Skeletal muscle tissue (tissue), 4 donors: ENCODE measurements around the gene NDUFS8. TPM values are rescaled to one million over a fixed set of nuclear protein-coding genes. Genes with fewer than 3 reads are reported as not detected.

Source experiments
- H3K27ac ChIP-seq: one replicate; pipeline ENCODE4 v1.7.0; 2013; ENCODE audit warnings: mild to moderate bottlenecking, low read depth, low read length, inconsistent platforms
- H3K27me3 ChIP-seq, 3 donors: one replicate each; pipeline ENCODE4 v1.7.0; 2013; ENCODE audit warnings: low read length in 3 of 3; ENCODE audit not compliant: control insufficient read depth in 3 of 3, insufficient read depth in 3 of 3
- H3K36me3 ChIP-seq, 3 donors: one replicate each; pipeline ENCODE4 v1.7.0; 2013; ENCODE audit warnings: low read length in 3 of 3; ENCODE audit not compliant: control insufficient read depth in 3 of 3, insufficient read depth in 3 of 3
- H3K4me1 ChIP-seq, 3 donors: one replicate each; pipeline ENCODE4 v1.7.0; 2013; ENCODE audit warnings: low read length in 3 of 3, mild to moderate bottlenecking in 3 of 3; ENCODE audit not compliant: control insufficient read depth in 3 of 3, insufficient read depth in 3 of 3
- H3K4me3 ChIP-seq, 3 donors: one replicate each; pipeline ENCODE4 v1.7.0; 2013; ENCODE audit warnings: low read length in 3 of 3
- H3K9ac ChIP-seq, 3 donors: one replicate each; pipeline ENCODE4 v1.7.0; 2013; ENCODE audit warnings: low read length in 3 of 3, mild to moderate bottlenecking in 3 of 3, moderate library complexity in 2 of 3, low read depth in 1 of 3
- H3K9me3 ChIP-seq, 3 donors: one replicate each; pipeline ENCODE4 v1.7.0; 2013; ENCODE audit warnings: low read length in 3 of 3; ENCODE audit not compliant: control insufficient read depth in 3 of 3
- total RNA-seq: library from RNA; depleted of rRNA; stranded (reverse); fragments of >200 nt; gene quantifications from one replicate; pipeline ENCODE4 v1.2.3, GENCODE V29; 2014
- donor health status: Osteomylitis.

Gene NDUFS8
- total RNA-seq, 1 donor from 2014 or later, result 64.7 TPM

DNA sequence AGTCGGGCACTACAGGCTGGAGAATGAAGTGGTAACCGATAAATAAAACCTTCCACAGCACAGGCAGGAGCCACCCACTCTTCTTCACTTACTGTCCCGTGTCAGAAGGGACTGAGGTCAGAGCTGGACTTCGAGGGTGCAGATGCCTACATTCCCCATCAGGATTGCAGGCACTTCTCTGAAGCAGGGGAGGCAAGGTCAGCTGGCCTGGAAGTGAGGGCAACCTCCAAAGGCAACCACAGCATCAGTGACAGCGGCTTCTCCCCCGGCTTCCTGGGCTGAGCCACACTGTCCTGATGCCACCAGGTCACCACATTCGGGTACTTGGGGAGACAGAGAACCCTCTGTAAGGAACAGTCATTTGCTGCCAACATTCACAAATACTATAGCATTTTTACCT, 31.0 kb downstream of the NDUFS8 start:
- Histone ChIP-seq H3K36me3 (peaks cover 27 to 33% (median 31%) of the 10 kb centered on the region in 3 donors), H3K9me3 (no peaks in the 10 kb centered on the region), H3K27me3 (no peaks in the 10 kb centered on the region), H3K27ac (no peak overlapping the region), H3K9ac (no peak overlapping the region), H3K4me3 (no peak overlapping the region), H3K4me1 (no peaks in the 10 kb centered on the region)

DNA sequence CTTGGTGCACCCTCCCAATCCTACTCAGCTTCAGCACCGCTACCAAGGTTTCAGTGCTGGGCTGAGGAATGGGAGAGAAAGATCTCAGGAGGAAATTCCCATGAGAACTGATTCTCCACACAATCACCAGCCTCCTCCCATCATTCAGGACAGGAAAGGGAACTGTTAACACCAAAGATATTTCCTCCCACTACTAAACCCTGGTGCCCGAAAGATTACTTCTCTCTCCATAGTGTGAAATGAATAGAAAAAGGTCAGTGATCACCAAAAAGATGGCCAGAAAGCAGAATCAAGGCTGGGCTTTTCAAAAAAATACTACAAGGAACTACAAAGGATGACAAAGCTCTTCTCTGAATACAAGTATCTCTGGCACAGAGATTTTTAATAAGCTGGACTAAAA, 34.4 kb downstream of the NDUFS8 start:
- Histone ChIP-seq H3K9ac (no peak overlapping the region), H3K4me3 (no peak overlapping the region), H3K27me3 (no peaks in the 10 kb centered on the region), H3K9me3 (no peaks in the 10 kb centered on the region), H3K36me3 (peaks cover 47 to 56% (median 52%) of the 10 kb centered on the region in 3 donors), H3K27ac (no peak overlapping the region), H3K4me1 (no peaks in the 10 kb centered on the region)

DNA sequence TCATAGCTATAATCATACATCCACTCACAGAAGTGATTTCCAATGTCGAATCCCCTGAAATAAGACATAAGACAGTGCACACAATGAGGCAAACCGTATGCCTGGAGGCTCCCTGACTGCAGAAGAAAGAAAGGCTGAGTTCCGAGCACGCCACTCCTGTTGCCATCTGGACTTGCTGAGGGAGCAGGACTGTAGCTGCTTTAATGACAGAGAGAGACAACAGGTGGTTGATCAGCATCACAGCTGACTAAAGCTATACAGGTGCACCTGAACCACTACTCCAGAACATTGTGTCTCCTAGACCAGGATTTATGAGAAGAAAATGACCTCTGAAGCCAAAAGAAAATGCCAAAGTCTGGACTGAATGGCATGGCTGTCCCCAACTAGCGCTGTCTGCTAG, 35.4 kb downstream of the NDUFS8 start:
- H3K4me1 ChIP-seq, result no peaks in the 10 kb centered on the region

DNA sequence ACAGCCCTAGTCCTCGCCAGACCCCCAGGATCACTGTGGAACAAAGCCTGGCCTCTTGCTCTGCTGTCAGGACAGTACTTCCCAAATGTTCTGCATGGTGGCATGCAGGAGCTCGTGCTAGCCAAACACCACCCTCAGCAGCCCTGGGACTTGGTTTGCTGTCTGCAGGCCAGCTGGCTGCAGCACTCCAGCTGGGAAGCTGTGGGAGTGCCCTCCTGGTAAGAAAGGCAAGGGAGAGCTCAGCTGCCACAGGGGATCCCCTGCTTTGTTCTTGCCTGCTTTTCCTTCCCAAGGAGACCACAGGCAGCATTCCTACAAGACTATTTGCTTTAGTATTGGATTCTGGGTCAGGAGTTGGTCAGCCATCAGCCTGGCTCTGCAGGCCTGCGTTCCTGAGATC, 36.3 kb downstream of the NDUFS8 start:
- Histone ChIP-seq H3K27ac (no peak overlapping the region), H3K9ac (no peak overlapping the region), H3K27me3 (no peaks in the 10 kb centered on the region), H3K4me3 (no peak overlapping the region), H3K4me1 (no peaks in the 10 kb centered on the region), H3K36me3 (peaks cover 52 to 60% (median 57%) of the 10 kb centered on the region in 3 donors), H3K9me3 (no peaks in the 10 kb centered on the region)

More for the DNA sequence above, 35.4 kb downstream of the NDUFS8 start:
- Histone ChIP-seq H3K4me3 (no peak overlapping the region), H3K27me3 (no peaks in the 10 kb centered on the region), H3K9ac (no peak overlapping the region), H3K9me3 (no peaks in the 10 kb centered on the region), H3K27ac (no peak overlapping the region), H3K36me3 (peaks cover 54 to 65% (median 56%) of the 10 kb centered on the region in 3 donors)

DNA sequence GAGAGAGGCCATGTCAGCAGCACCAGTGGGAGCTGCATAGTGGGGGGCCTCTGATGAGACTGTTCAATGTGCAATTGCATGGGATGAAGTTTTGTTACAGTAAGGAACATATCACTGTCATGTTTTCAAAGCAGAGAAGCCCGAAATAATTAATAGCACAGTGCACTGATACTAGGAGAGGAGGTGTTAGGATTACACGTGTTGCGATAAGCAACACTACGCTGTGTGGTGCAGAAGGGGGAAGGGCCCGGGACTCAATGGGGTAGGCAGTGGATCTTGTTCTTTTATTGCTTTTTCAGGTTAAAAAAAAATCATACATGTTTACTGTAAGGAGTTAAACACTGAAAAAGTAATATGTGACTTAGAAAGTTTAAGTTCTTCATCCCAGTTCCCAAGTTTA, 37.5 kb downstream of the NDUFS8 start:
- H3K36me3 ChIP-seq, result peaks cover 45 to 53% (median 47%) of the 10 kb centered on the region in 3 donors
- no peaks in the 10 kb centered on the region for H3K9me3 ChIP-seq
- no peak overlapping the region for H3K4me3 ChIP-seq
- no peak overlapping the region for H3K27ac ChIP-seq
- no peaks in the 10 kb centered on the region for H3K4me1 ChIP-seq
- H3K27me3 ChIP-seq, result no peaks in the 10 kb centered on the region
- H3K9ac ChIP-seq, result no peak overlapping the region

DNA sequence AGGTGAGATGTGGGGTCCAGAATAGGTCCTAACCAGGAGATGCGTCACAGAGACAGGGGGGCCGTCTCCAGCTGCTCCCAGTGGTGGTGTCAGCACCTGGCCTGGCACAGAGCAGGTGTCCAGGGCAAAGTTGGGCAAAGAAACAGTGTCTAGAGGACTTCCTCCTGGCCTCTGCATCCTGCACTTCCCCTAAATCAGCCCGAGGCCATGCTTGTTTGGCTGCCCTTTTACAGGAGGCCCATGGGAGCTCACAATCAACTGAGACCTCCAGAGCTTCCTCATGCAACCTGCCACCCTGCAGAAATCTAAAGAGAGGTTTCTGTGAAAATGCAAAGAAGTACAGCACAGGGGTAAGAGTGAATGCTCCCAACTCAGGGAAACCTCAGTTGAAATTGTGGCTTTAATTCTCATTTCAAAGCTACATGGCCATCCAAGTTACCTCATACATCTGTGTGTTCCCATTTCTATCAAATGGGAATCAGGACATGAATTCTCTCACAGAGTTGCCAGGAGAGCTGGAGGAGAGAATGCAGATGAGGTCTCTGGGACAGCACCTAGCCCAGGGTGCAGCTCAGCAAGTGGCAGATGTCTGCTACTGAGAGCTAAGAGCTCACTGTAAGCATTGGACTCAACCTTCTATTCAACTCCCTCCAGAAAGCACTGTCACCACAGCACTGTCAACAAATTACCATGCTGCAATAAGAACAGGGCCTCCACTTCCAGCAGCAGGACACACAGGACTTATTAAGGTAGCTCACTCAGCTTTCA, 41.0 kb downstream of the NDUFS8 start:
- no peaks in the 10 kb centered on the region for H3K9me3 ChIP-seq
- no peaks in the 10 kb centered on the region for H3K27me3 ChIP-seq
- no peaks in the 10 kb centered on the region for H3K4me1 ChIP-seq
- H3K4me3 ChIP-seq, result no peak overlapping the region
- H3K27ac ChIP-seq, result no peak overlapping the region
- peaks cover 39 to 45% (median 42%) of the 10 kb centered on the region in 3 donors for H3K36me3 ChIP-seq
- no peak overlapping the region for H3K9ac ChIP-seq

DNA sequence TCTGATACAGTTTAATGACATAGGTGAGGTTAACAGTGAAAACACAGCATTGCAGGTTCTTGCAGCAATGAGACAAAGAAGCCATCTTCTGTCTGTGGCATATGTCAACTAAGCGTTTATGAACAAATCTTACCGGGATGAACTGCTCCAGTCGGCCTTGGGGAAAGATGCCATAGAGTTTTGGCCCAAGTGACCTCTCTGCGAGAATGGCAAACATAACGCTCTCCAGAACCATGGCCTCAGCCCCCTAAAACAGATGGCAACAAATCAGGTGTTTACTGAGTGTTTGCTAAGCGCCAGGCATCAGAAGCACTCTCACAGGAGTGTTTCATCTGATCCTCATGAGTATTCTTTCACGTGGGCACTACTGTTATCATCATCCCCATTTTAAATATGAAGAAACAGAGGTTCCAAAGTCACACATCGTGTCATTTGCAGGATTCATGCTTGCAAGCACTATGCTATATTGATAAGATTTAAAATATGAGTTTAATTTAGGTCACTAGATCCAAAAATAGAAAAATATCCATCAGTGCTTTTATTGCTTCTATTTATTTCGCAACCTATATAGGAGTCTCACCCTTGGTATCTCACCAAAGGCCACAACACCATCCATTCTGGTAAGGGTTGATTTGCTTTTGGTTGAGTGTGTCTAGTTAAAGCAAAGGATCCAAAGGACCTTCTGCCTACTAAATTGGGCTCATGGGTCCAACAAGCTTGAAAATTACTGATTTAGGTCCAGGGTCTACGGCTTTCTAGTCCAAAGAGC, 44.3 kb downstream of the NDUFS8 start:
- no peaks in the 10 kb centered on the region for H3K4me1 ChIP-seq
- H3K36me3 ChIP-seq, result peaks cover 16 to 22% (median 20%) of the 10 kb centered on the region in 3 donors
- H3K9me3 ChIP-seq, result no peaks in the 10 kb centered on the region
- no peak overlapping the region for H3K27ac ChIP-seq
- H3K4me3 ChIP-seq, result no peak overlapping the region
- H3K27me3 ChIP-seq, result no peaks in the 10 kb centered on the region
- H3K9ac ChIP-seq, result no peak overlapping the region

DNA sequence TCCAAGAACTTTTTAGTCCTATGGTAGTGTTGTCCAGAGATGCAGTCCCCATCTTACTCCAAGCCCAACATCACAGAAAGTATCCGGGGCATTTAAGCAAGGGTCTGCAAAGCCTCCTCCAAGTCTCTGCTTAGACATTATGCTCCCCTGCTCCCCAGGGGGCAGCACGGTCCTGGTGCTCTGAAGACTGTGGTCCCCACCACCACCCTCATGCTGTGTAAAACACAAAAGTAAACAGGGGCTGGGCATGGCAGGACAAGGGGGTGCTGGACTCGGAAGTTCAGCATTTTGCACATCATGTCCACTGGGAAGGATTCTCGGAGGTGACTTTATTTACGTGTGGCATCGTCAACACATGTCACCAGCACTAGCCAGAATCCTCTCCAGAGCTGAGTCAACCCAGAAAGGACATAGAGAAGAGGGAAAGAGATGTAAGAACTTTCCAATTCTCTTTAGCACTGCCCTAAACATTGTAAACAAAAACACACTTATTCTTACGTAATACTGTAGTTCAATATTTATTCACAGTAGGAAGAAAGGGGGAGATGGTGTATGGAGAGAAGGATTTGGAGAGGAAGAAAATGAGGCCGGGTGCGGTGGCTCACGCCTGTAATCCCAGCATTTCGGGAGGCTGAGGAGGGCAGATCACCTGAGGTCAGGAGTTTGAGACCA, 46.0 kb downstream of the NDUFS8 start:
- Histone ChIP-seq H3K9ac (no peak overlapping the region), H3K27ac (no peak overlapping the region), H3K4me3 (no peak overlapping the region), H3K36me3 (peaks cover 6 to 15% (median 13%) of the 10 kb centered on the region in 3 donors), H3K27me3 (no peaks in the 10 kb centered on the region), H3K9me3 (no peaks in the 10 kb centered on the region), H3K4me1 (peaks cover 2 to 5% (median 2%) of the 10 kb centered on the region in 3 donors)

DNA sequence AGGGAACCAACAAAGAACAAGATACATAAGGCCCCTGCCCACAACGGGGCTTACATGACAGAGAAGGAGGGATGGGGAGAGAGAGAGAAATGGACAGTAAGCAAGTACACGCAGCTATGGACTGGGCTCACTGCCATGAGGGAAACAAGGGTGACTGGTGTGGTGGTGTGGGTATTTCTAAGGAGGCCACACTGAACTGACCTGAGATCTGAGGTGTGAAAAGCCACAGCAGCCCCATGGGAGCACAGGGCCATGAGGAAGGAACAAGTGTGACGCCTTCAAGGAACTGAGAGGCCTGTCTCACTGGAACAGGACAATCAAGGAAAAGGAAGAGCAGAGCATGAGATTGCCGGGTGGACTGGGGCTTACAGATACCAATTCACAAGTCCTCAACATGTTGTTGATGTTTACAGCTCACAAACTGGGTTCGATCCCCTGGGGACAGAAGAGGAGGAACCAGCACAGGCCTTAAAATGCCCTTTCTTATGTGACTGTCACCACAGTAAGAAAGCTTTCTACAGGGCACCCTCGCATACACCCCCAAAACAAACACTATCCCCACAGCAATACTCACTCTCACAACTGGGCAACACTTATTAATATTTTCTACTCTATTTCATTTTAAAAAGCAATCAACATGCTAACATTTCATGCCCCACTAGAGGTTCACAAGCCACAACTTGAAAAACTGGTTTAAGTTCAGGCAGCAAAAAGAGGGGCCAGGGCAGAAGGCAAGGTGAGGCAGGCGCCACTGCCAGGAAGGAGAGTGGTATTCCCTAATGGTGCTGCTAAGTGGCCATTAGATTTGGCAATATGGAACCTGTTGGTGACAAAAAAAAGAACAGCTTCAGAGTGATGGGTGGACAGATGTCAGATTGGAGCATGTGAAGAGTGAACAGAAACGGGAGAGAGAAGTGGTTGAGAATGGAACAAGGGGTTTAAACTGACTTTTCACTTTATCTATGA, 47.4 kb downstream of the NDUFS8 start:
- Histone ChIP-seq H3K9ac (no peak overlapping the region), H3K4me1 (peaks cover 3 to 8% (median 4%) of the 10 kb centered on the region in 3 donors), H3K36me3 (peaks cover 6 to 15% (median 12%) of the 10 kb centered on the region in 3 donors), H3K27me3 (no peaks in the 10 kb centered on the region), H3K4me3 (no peak overlapping the region), H3K27ac (no peak overlapping the region), H3K9me3 (no peaks in the 10 kb centered on the region)
